Measurements from ENCODE around the gene ATP5F1D. TPM values are rescaled to one million over a fixed set of nuclear protein-coding genes. Genes with fewer than 3 reads are reported as not detected.
A peak's percentile ranks its signal among the peaks of the same experiment; 100 is the strongest.

Gene ATP5F1D
- total and polyA plus RNA-seq, 2 of the 13 experiments (the other 11 are each of a cell fraction or from before 2014, with no cell fraction given) = 39.4 to 78.7 TPM

DNA sequence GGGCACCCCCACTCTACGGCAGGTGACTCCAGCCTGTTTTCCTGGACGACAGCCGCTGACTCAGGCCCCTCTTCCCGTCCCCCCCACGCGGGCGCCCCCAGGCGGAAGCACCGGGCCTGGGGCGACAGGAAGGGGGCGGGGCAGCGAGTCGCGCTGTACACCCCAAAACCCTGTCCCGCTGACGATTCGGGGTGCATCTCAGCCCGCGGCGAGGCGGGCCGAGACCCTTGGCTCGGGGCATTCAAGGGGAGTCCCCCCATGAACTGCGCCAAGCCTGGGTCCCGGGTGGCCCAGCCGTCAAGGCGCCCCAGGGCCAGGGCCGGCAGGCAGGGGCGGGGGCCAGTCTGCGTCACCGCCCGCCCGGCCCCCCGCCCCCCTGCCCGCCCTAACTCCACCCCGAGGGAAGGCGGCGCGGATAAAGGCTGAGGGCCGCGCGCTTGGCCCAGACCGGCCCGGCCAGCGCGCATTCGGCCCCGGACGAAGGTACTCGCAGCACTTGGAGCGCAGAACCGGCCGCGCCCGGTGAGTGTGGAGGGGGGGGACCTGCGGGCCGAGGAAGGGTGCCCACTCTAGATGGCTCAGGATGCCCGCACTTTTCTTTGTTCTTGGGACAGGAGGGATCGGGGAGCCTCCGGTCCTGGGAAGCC lies 6.7 kb downstream of the ATP5F1D start, which contains the start of gene MIDN (continued):
- no peak for TF ChIP-seq KLF9 (CRISPR knock-in tag; IDR thresholded peaks at IDR 0.05; ENCODE audit: low read depth)
- TF ChIP-seq RBFOX2 (IDR thresholded peaks at IDR 0.05; ENCODE audit: low read depth, low read length) = peak; percentile 84
- no peak for TF ChIP-seq ZNF562 (CRISPR knock-in tag; IDR thresholded peaks at IDR 0.05; ENCODE audit: borderline replicate concordance)
- TF ChIP-seq THAP11 (CRISPR knock-in tag; IDR thresholded peaks at IDR 0.05) = no peak; the same call in 1 of the 2 replicates
- no peak for TF ChIP-seq ATRX (CRISPR knock-in tag; IDR thresholded peaks at IDR 0.05; ENCODE audit: borderline replicate concordance)
- TF ChIP-seq ZNF510 (CRISPR knock-in tag; IDR thresholded peaks at IDR 0.05; ENCODE audit: low read depth) = no peak
- 0 out of 2 replicates have a peak, but pooled peaks have one; percentile 14 for TF ChIP-seq CBX5 (CRISPR knock-in tag; IDR thresholded peaks at IDR 0.05; ENCODE audit: borderline replicate concordance)
- TF ChIP-seq, protein P1, sequence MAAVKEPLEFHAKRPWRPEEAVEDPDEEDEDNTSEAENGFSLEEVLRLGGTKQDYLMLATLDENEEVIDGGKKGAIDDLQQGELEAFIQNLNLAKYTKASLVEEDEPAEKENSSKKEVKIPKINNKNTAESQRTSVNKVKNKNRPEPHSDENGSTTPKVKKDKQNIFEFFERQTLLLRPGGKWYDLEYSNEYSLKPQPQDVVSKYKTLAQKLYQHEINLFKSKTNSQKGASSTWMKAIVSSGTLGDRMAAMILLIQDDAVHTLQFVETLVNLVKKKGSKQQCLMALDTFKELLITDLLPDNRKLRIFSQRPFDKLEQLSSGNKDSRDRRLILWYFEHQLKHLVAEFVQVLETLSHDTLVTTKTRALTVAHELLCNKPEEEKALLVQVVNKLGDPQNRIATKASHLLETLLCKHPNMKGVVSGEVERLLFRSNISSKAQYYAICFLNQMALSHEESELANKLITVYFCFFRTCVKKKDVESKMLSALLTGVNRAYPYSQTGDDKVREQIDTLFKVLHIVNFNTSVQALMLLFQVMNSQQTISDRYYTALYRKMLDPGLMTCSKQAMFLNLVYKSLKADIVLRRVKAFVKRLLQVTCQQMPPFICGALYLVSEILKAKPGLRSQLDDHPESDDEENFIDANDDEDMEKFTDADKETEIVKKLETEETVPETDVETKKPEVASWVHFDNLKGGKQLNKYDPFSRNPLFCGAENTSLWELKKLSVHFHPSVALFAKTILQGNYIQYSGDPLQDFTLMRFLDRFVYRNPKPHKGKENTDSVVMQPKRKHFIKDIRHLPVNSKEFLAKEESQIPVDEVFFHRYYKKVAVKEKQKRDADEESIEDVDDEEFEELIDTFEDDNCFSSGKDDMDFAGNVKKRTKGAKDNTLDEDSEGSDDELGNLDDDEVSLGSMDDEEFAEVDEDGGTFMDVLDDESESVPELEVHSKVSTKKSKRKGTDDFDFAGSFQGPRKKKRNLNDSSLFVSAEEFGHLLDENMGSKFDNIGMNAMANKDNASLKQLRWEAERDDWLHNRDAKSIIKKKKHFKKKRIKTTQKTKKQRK (IDR thresholded peaks at IDR 0.05; ENCODE audit: low read length) = no peak
- 0 out of 2 replicates have a peak, but pooled peaks have one; percentile 79 for TF ChIP-seq ZBTB42 (CRISPR knock-in tag; IDR thresholded peaks at IDR 0.05)
- TF ChIP-seq ZNF224 (CRISPR knock-in tag; IDR thresholded peaks at IDR 0.05) = no peak
- TF ChIP-seq, protein P2, sequence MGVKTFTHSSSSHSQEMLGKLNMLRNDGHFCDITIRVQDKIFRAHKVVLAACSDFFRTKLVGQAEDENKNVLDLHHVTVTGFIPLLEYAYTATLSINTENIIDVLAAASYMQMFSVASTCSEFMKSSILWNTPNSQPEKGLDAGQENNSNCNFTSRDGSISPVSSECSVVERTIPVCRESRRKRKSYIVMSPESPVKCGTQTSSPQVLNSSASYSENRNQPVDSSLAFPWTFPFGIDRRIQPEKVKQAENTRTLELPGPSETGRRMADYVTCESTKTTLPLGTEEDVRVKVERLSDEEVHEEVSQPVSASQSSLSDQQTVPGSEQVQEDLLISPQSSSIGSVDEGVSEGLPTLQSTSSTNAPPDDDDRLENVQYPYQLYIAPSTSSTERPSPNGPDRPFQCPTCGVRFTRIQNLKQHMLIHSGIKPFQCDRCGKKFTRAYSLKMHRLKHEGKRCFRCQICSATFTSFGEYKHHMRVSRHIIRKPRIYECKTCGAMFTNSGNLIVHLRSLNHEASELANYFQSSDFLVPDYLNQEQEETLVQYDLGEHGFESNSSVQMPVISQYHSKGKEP (CRISPR knock-in tag; IDR thresholded peaks at IDR 0.05) = no peak
- TF ChIP-seq SKI (IDR thresholded peaks at IDR 0.05; ENCODE audit: partially characterized antibody) = peak; percentile 18
- TF ChIP-seq SRY (CRISPR knock-in tag; IDR thresholded peaks at IDR 0.05) = no peak; the same call in 1 of the 2 replicates
- TF ChIP-seq DPF2 (CRISPR knock-in tag; IDR thresholded peaks at IDR 0.05; ENCODE audit: borderline replicate concordance, low read depth) = 0 out of 2 replicates have a peak, but pooled peaks have one; percentile 21
- TF ChIP-seq ZNF766 (CRISPR knock-in tag; IDR thresholded peaks at IDR 0.05; ENCODE audit: borderline replicate concordance) = no peak
- TF ChIP-seq ETV5 (CRISPR knock-in tag; IDR thresholded peaks at IDR 0.05; ENCODE audit: borderline replicate concordance) = peak; percentile 87
- no peak for TF ChIP-seq FOXM1 (CRISPR knock-in tag; IDR thresholded peaks at IDR 0.05)
- TF ChIP-seq, protein P3, sequence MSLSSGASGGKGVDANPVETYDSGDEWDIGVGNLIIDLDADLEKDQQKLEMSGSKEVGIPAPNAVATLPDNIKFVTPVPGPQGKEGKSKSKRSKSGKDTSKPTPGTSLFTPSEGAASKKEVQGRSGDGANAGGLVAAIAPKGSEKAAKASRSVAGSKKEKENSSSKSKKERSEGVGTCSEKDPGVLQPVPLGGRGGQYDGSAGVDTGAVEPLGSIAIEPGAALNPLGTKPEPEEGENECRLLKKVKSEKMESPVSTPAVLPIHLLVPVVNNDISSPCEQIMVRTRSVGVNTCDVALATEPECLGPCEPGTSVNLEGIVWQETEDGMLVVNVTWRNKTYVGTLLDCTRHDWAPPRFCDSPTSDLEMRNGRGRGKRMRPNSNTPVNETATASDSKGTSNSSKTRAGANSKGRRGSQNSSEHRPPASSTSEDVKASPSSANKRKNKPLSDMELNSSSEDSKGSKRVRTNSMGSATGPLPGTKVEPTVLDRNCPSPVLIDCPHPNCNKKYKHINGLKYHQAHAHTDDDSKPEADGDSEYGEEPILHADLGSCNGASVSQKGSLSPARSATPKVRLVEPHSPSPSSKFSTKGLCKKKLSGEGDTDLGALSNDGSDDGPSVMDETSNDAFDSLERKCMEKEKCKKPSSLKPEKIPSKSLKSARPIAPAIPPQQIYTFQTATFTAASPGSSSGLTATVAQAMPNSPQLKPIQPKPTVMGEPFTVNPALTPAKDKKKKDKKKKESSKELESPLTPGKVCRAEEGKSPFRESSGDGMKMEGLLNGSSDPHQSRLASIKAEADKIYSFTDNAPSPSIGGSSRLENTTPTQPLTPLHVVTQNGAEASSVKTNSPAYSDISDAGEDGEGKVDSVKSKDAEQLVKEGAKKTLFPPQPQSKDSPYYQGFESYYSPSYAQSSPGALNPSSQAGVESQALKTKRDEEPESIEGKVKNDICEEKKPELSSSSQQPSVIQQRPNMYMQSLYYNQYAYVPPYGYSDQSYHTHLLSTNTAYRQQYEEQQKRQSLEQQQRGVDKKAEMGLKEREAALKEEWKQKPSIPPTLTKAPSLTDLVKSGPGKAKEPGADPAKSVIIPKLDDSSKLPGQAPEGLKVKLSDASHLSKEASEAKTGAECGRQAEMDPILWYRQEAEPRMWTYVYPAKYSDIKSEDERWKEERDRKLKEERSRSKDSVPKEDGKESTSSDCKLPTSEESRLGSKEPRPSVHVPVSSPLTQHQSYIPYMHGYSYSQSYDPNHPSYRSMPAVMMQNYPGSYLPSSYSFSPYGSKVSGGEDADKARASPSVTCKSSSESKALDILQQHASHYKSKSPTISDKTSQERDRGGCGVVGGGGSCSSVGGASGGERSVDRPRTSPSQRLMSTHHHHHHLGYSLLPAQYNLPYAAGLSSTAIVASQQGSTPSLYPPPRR (CRISPR knock-in tag; IDR thresholded peaks at IDR 0.05; ENCODE audit: borderline replicate concordance) = 0 out of 2 replicates have a peak, but pooled peaks have one; percentile 36
- TF ChIP-seq, protein P4, sequence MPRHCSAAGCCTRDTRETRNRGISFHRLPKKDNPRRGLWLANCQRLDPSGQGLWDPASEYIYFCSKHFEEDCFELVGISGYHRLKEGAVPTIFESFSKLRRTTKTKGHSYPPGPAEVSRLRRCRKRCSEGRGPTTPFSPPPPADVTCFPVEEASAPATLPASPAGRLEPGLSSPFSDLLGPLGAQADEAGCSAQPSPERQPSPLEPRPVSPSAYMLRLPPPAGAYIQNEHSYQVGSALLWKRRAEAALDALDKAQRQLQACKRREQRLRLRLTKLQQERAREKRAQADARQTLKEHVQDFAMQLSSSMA (CRISPR knock-in tag; IDR thresholded peaks at IDR 0.05) = no peak

Data from HepG2 (cell line).